ENCODE measurements around the gene HTRA3. TPM values are rescaled to one million over a fixed set of nuclear protein-coding genes. Genes with fewer than 3 reads are reported as not detected.

Gene HTRA3
- total RNA-seq, 2 experiments from 2014 or later = not detected

- CTCF ChIA-PET (ENCODE audit: unreplicated experiment) = interaction anchor here (0.5 to 1.4 kb wide), 5 partner anchors 23 to 154 kb away, joined by 3 read pairs; no protein-coding TSS in a partner anchor
- H3K4me1 ChIP-seq (ENCODE audit: insufficient read depth, low read length, poor library complexity, severe bottlenecking) = peaks cover 10% of the 10 kb centered on the region
- no TSS peak for BruUV-seq (replicated peaks)
- TF ChIP-seq EZH2phosphoT487 (IDR thresholded peaks at IDR 0.05; ENCODE audit: borderline replicate concordance, low read depth, low read length) = no peak
- TF ChIP-seq, protein P1, sequence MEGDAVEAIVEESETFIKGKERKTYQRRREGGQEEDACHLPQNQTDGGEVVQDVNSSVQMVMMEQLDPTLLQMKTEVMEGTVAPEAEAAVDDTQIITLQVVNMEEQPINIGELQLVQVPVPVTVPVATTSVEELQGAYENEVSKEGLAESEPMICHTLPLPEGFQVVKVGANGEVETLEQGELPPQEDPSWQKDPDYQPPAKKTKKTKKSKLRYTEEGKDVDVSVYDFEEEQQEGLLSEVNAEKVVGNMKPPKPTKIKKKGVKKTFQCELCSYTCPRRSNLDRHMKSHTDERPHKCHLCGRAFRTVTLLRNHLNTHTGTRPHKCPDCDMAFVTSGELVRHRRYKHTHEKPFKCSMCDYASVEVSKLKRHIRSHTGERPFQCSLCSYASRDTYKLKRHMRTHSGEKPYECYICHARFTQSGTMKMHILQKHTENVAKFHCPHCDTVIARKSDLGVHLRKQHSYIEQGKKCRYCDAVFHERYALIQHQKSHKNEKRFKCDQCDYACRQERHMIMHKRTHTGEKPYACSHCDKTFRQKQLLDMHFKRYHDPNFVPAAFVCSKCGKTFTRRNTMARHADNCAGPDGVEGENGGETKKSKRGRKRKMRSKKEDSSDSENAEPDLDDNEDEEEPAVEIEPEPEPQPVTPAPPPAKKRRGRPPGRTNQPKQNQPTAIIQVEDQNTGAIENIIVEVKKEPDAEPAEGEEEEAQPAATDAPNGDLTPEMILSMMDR (conservative IDR thresholded peaks at IDR 0.05; ENCODE audit: low read length) = peak; percentile 89
- no peak overlapping the region for H2AFZ ChIP-seq (ENCODE audit: low read length)
- no peaks in the 10 kb centered on the region for H4K20me1 ChIP-seq (ENCODE audit: insufficient read depth, low read length)
- DNase-seq (ENCODE audit: low spot score) = peak; percentile 77
- no peaks in the 10 kb centered on the region for H3K36me3 ChIP-seq (ENCODE audit: insufficient read depth, low read length)
- no peak overlapping the region for H3K4me3 ChIP-seq (ENCODE audit: low read depth, low read length, poor library complexity, severe bottlenecking)
- intact Hi-C loops (cut with micrococcal nuclease; ENCODE audit: unreplicated experiment) = loop anchor here (1.0 kb wide), 3 partner anchors 161 to 352 kb away; no protein-coding TSS in a partner anchor
- H3K79me2 ChIP-seq (ENCODE audit: insufficient read depth, low read depth, low read length) = no peaks in the 10 kb centered on the region
- no peaks in the 10 kb centered on the region for H3K9me2 ChIP-seq (ENCODE audit: insufficient read depth, low read length)
- no peak overlapping the region for H3K4me2 ChIP-seq (ENCODE audit: low read length)
- POLR2A ChIA-PET = no interaction called here
- no peaks in the 10 kb centered on the region for H3K9me3 ChIP-seq (ENCODE audit: low read length)
- H3K27ac ChIP-seq (ENCODE audit: low read depth, low read length, poor library complexity, severe bottlenecking) = no peak overlapping the region
Measured at GRCh38 chr4:8241895-8242696, 27.5 kb upstream of the HTRA3 start.

DNA sequence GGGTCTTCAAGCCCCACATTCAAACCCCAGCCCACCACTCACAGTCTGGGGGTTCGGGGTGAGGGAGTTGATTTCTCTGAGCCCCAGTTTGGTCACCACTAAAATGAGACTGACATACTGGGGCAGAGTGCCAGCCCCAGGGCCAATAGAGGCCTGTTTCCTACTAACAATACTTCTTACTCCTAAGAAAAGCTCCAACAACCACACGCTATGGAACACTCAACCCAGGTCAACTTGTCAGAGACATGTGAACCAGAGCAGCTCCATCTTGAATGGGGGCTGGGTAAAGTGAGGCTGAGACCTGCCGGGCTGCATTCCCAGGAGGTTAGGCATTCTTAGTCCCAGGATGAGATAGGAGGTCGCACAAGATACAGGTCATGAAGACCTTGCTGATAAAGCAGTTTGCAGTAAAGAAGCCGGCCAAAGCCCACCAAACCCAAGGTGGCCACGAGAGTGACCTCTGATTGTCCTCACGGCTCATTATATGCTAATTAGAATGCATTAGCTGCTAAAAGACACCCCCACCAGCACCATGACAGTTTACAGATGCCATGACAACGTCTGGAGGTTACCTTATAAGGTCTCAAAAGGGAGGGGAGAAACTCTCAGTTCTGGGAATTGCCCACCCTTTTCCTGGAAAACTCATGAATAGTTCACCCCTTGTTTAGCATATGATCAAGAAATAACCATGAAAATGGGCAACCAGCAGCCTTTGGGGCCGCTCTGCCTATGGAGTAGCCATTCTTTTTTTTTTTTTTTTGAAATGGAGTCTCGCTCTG, 26.6 kb upstream of the HTRA3 start:
- TF ChIP-seq, protein P1 (conservative IDR thresholded peaks at IDR 0.05; ENCODE audit: low read length) = no peak
- CTCF ChIA-PET (ENCODE audit: unreplicated experiment) = interaction anchor here (0.8 to 1.4 kb wide), 3 partner anchors 66 to 153 kb away, joined by 3 read pairs; no protein-coding TSS in a partner anchor

More for the DNA sequence above, 26.6 kb upstream of the HTRA3 start:
- POLR2A ChIA-PET = no interaction called here
- Histone ChIP-seq H3K9me3 (ENCODE audit: low read length) (no peaks in the 10 kb centered on the region), H3K36me3 (ENCODE audit: insufficient read depth, low read length) (no peaks in the 10 kb centered on the region), H3K9me2 (ENCODE audit: insufficient read depth, low read length) (no peaks in the 10 kb centered on the region), H3K79me2 (ENCODE audit: insufficient read depth, low read depth, low read length) (no peaks in the 10 kb centered on the region), H3K4me2 (ENCODE audit: low read length) (no peak overlapping the region), H4K20me1 (ENCODE audit: insufficient read depth, low read length) (no peaks in the 10 kb centered on the region), H3K4me3 (ENCODE audit: low read depth, low read length, poor library complexity, severe bottlenecking) (no peak overlapping the region), H3K27ac (ENCODE audit: low read depth, low read length, poor library complexity, severe bottlenecking) (no peak overlapping the region), H3K4me1 (ENCODE audit: insufficient read depth, low read length, poor library complexity, severe bottlenecking) (peaks cover 5% of the 10 kb centered on the region), H2AFZ (ENCODE audit: low read length) (no peak overlapping the region)
- no TSS peak for BruUV-seq (replicated peaks)
- intact Hi-C loops (cut with micrococcal nuclease; ENCODE audit: unreplicated experiment) = loop anchor here (1.0 kb wide), 3 partner anchors 160 to 351 kb away; no protein-coding TSS in a partner anchor
- no peak for DNase-seq (ENCODE audit: low spot score)
